ENCODE measurements around the gene SLX4.

- TF ChIP-seq EP300 (IDR thresholded peaks at IDR 0.05) (no peak), CTCF (IDR thresholded peaks at IDR 0.05) (no peak), POLR2A (IDR thresholded peaks at IDR 0.05) (no peak)
These were observed 47.8 kb upstream of the SLX4 start for GRCh38 chr16:3659251-3659650.

Measured in stomach (tissue), 4 donors.